HEK293 (cell line): ENCODE data around the gene ITPR2.
A peak's percentile ranks its signal among the peaks of the same experiment; 100 is the strongest.

ENCODE experiments used
- CTCF ChIA-PET: fragments of 350-600 bp; formaldehyde crosslinking; extraction: SDS; loops from one replicate; lab custom pipeline; 2021; ENCODE audit warnings: antibody characterized with exemption; lab: Yijun Ruan, JAX
- POLR2A ChIA-PET: fragments of 300-600 bp; formaldehyde crosslinking; extraction: SDS; loops from one replicate; lab custom pipeline; 2020; ENCODE audit warnings: antibody characterized with exemption, inconsistent platforms; lab: Yijun Ruan, JAX
- H3K27ac ChIP-seq: fragments of 200-500 bp; sonication (Bioruptor generic); 2 replicates; pipeline ENCODE4 v1.5.1; 2014; ENCODE audit warnings: low read depth, low read length, control low read depth, inconsistent platforms; ENCODE audit errors: extremely low read depth
- H3K36me3 ChIP-seq, 2 experiments: fragments of 200-500 bp in 1 of 2; sonication (Bioruptor generic) in 1 of 2; 1 replicate in 1 of 2; 2 replicates in 1 of 2; pipeline ENCODE4 v1.5.1; 2014 to 2017; ENCODE audit warnings: inconsistent platforms in 2 of 2, low read length in 2 of 2; ENCODE audit not compliant: control insufficient read depth in 2 of 2, insufficient read depth in 1 of 2
- H3K4me1 ChIP-seq: fragments of 200-500 bp; sonication (Bioruptor generic); 2 replicates; pipeline ENCODE4 v1.5.1; 2014; ENCODE audit warnings: mild to moderate bottlenecking, low read length, inconsistent platforms; ENCODE audit not compliant: control insufficient read depth, insufficient read depth
- H3K4me3 ChIP-seq: 2 replicates; pipeline ENCODE4 v1.5.1; 2011; ENCODE audit warnings: low read depth, mild to moderate bottlenecking, control low read depth, low read length, moderate library complexity
- H3K9me3 ChIP-seq: fragments of 200-500 bp; sonication (Bioruptor generic); 2 replicates; pipeline ENCODE4 v1.5.1; 2014; ENCODE audit warnings: low read depth, low read length, inconsistent platforms; ENCODE audit not compliant: control insufficient read depth, insufficient read depth
- AEBP2 ChIP-seq: fragments of 450-650 bp; formaldehyde crosslinking; IDR thresholded peaks from 2 replicates; pipeline ENCODE4 v1.5.1; 2016; ENCODE audit warnings: missing biosample characterization, missing genetic modification characterization, borderline replicate concordance
- EGR2 ChIP-seq: fragments of 450-650 bp; formaldehyde crosslinking; IDR thresholded peaks from 2 replicates; pipeline ENCODE4 v1.5.1; 2016; ENCODE audit warnings: low read depth, missing biosample characterization, missing genetic modification characterization
- KLF10 ChIP-seq: fragments of 450-650 bp; IDR thresholded peaks from 2 replicates; pipeline ENCODE4 v1.5.1; 2018; ENCODE audit warnings: missing biosample characterization, mild to moderate bottlenecking, missing genetic modification characterization
- KLF16 ChIP-seq: fragments of 450-650 bp; formaldehyde crosslinking; IDR thresholded peaks from 2 replicates; pipeline ENCODE4 v1.5.1; 2017; ENCODE audit warnings: missing biosample characterization, missing genetic modification characterization
- SETDB1 ChIP-seq: IDR thresholded peaks from one replicate; pipeline ENCODE4 v1.6.1; 2017; ENCODE audit warnings: mild to moderate bottlenecking, low read length, moderate library complexity, mixed read lengths; ENCODE audit not compliant: insufficient read length
- ZBTB20 ChIP-seq: fragments of 450-650 bp; formaldehyde crosslinking; IDR thresholded peaks from 2 replicates; pipeline ENCODE4 v1.5.1; 2016; ENCODE audit warnings: missing biosample characterization, missing genetic modification characterization
- ZFP37 ChIP-seq: fragments of 450-650 bp; formaldehyde crosslinking; IDR thresholded peaks from 2 replicates; pipeline ENCODE4 v1.5.1; 2016; ENCODE audit warnings: missing biosample characterization, missing genetic modification characterization
- ZNF146 ChIP-seq: fragments of 450-650 bp; formaldehyde crosslinking; IDR thresholded peaks from 2 replicates; pipeline ENCODE4 v1.5.1; 2016; ENCODE audit warnings: missing biosample characterization, missing genetic modification characterization
- ZNF16 ChIP-seq: fragments of 450-650 bp; formaldehyde crosslinking; IDR thresholded peaks from 2 replicates; pipeline ENCODE4 v1.5.1; 2016; ENCODE audit warnings: low read depth, missing biosample characterization, missing genetic modification characterization
- ZNF202 ChIP-seq: fragments of 450-650 bp; formaldehyde crosslinking; IDR thresholded peaks from 2 replicates; pipeline ENCODE4 v1.5.1; 2016; ENCODE audit warnings: missing biosample characterization, missing genetic modification characterization, borderline replicate concordance
- ZNF223 ChIP-seq: fragments of 450-650 bp; formaldehyde crosslinking; IDR thresholded peaks from 2 replicates; pipeline ENCODE4 v1.5.1; 2016; ENCODE audit warnings: missing biosample characterization, missing genetic modification characterization
- ZNF24 ChIP-seq: fragments of 450-650 bp; formaldehyde crosslinking; IDR thresholded peaks from 2 replicates; pipeline ENCODE4 v1.5.1; 2016; ENCODE audit warnings: missing biosample characterization, missing genetic modification characterization
- ZNF324 ChIP-seq: fragments of 450-650 bp; formaldehyde crosslinking; IDR thresholded peaks from 2 replicates; pipeline ENCODE4 v1.5.1; 2016; ENCODE audit warnings: missing biosample characterization, missing genetic modification characterization
- ZNF354C ChIP-seq: fragments of 450-650 bp; formaldehyde crosslinking; IDR thresholded peaks from 2 replicates; pipeline ENCODE4 v1.5.1; 2016; ENCODE audit warnings: missing biosample characterization, missing genetic modification characterization, low read depth, borderline replicate concordance
- ZNF398 ChIP-seq: fragments of 450-650 bp; formaldehyde crosslinking; IDR thresholded peaks from 2 replicates; pipeline ENCODE4 v1.5.1; 2017; ENCODE audit warnings: missing biosample characterization, missing genetic modification characterization
- ZNF423 ChIP-seq: fragments of 450-650 bp; formaldehyde crosslinking; IDR thresholded peaks from 2 replicates; pipeline ENCODE4 v1.5.1; 2016; ENCODE audit warnings: missing biosample characterization, missing genetic modification characterization
- ZNF426 ChIP-seq: fragments of 450-650 bp; formaldehyde crosslinking; IDR thresholded peaks from 2 replicates; pipeline ENCODE4 v1.5.1; 2017; ENCODE audit warnings: missing biosample characterization, missing genetic modification characterization, mild to moderate bottlenecking, inconsistent platforms, moderate library complexity
- ZNF560 ChIP-seq: fragments of 450-650 bp; formaldehyde crosslinking; IDR thresholded peaks from 2 replicates; pipeline ENCODE4 v1.5.1; 2017; ENCODE audit warnings: missing biosample characterization, missing genetic modification characterization, borderline replicate concordance
- ZNF585B ChIP-seq: fragments of 450-650 bp; formaldehyde crosslinking; IDR thresholded peaks from 2 replicates; pipeline ENCODE4 v1.5.1; 2016; ENCODE audit warnings: missing biosample characterization, missing genetic modification characterization
- ZNF600 ChIP-seq: fragments of 450-650 bp; formaldehyde crosslinking; IDR thresholded peaks from 2 replicates; pipeline ENCODE4 v1.5.1; 2016; ENCODE audit warnings: missing biosample characterization, missing genetic modification characterization
- ZNF610 ChIP-seq: fragments of 450-650 bp; formaldehyde crosslinking; IDR thresholded peaks from 2 replicates; pipeline ENCODE4 v1.5.1; 2016; ENCODE audit warnings: missing biosample characterization, missing genetic modification characterization, borderline replicate concordance
- ZNF626 ChIP-seq: fragments of 450-650 bp; sonication (Bioruptor Pico); formaldehyde crosslinking; IDR thresholded peaks from 2 replicates; pipeline ENCODE4 v1.5.1; 2018; ENCODE audit warnings: missing biosample characterization, missing genetic modification characterization, inconsistent platforms
- ZNF664 ChIP-seq: fragments of 450-650 bp; formaldehyde crosslinking; IDR thresholded peaks from 2 replicates; pipeline ENCODE4 v1.5.1; 2016; ENCODE audit warnings: missing biosample characterization, missing genetic modification characterization
- ZNF677 ChIP-seq: fragments of 450-650 bp; IDR thresholded peaks from 2 replicates; pipeline ENCODE4 v1.5.0; 2018; ENCODE audit warnings: missing biosample characterization, mild to moderate bottlenecking, missing genetic modification characterization, moderate library complexity
- TF ChIP-seq, protein P1 (sequence below): fragments of 450-650 bp; formaldehyde crosslinking; IDR thresholded peaks from 2 replicates; pipeline ENCODE4 v1.5.1; 2016; ENCODE audit warnings: missing biosample characterization, missing genetic modification characterization
- TF ChIP-seq, protein P2 (sequence below): fragments of 450-650 bp; IDR thresholded peaks from 2 replicates; pipeline ENCODE4 v1.5.1; 2018; ENCODE audit warnings: missing biosample characterization, mild to moderate bottlenecking, missing genetic modification characterization

The ITPR2 gene

GRCh38 chr12:26803552-26803951 is 29.4 kb downstream of the ITPR2 start:
- H3K4me3 ChIP-seq, result no peak overlapping the region
- H3K27ac ChIP-seq, result no peak overlapping the region
- ChIA-PET POLR2A (interaction anchor here (1.1 kb wide), 1 partner anchor 30 kb away, joined by 3 read pairs; the partner anchor contains the start of gene ITPR2), CTCF (interaction anchor here (0.6 to 1.4 kb wide), 5 partner anchors 11 to 102 kb away, joined by 3 to 5 read pairs (median 4); partner anchors contain the start of gene ITPR2)
- H3K9me3 ChIP-seq, result no peaks in the 10 kb centered on the region
- peaks cover 11% of the 10 kb centered on the region for H3K4me1 ChIP-seq
- TF ChIP-seq KLF10 (tag by site-specific recombination), result no peak
- TF ChIP-seq ZNF600 (tag by site-specific recombination), result 0 out of 2 replicates have a peak, but pooled peaks have one; percentile 26
- no peaks in the 10 kb centered on the region for H3K36me3 ChIP-seq

DNA sequence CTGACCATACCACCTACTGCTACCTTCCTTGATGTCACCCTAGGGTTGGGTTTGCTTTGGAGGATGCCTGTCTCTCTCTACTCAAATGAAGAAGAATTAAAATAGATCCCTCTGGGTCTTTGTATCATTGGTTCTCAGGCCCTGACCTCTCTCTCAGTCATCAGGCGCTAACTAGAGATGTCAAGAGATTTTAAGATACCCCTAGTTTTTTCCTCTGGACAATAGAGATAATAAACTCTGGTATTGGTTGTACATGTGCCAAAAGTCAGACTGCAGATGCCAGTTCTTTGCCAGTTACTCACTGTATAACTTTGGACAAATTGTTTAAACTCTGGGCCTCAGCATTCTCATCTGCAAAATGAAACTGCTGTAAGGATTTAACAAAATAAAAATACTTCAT is 31.5 kb downstream of the ITPR2 start:
- Histone ChIP-seq H3K27ac (no peak overlapping the region), H3K4me3 (no peak overlapping the region), H3K9me3 (no peaks in the 10 kb centered on the region), H3K4me1 (peaks cover 16% of the 10 kb centered on the region), H3K36me3 (no peaks in the 10 kb centered on the region)
- CTCF ChIA-PET, result interaction anchor here (0.7 kb wide), 1 partner anchor 14 kb away, joined by 4 read pairs; no protein-coding TSS in a partner anchor
- POLR2A ChIA-PET, result no interaction called here
- TF ChIP-seq ZNF202 (tag by site-specific recombination) (no peak), SETDB1 (no peak), ZNF223 (tag by site-specific recombination) (no peak), ZFP37 (tag by site-specific recombination) (no peak), EGR2 (tag by site-specific recombination) (no peak), ZNF426 (tag by site-specific recombination) (no peak), ZNF354C (tag by site-specific recombination) (no peak), ZNF324 (tag by site-specific recombination) (no peak), ZNF146 (tag by site-specific recombination) (no peak), ZNF398 (no peak), ZNF560 (tag by site-specific recombination) (no peak), AEBP2 (tag by site-specific recombination) (no peak)
- TF ChIP-seq, protein P1, sequence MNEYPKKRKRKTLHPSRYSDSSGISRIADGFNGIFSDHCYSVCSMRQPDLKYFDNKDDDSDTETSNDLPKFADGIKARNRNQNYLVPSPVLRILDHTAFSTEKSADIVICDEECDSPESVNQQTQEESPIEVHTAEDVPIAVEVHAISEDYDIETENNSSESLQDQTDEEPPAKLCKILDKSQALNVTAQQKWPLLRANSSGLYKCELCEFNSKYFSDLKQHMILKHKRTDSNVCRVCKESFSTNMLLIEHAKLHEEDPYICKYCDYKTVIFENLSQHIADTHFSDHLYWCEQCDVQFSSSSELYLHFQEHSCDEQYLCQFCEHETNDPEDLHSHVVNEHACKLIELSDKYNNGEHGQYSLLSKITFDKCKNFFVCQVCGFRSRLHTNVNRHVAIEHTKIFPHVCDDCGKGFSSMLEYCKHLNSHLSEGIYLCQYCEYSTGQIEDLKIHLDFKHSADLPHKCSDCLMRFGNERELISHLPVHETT (tag by site-specific recombination), result no peak

DNA sequence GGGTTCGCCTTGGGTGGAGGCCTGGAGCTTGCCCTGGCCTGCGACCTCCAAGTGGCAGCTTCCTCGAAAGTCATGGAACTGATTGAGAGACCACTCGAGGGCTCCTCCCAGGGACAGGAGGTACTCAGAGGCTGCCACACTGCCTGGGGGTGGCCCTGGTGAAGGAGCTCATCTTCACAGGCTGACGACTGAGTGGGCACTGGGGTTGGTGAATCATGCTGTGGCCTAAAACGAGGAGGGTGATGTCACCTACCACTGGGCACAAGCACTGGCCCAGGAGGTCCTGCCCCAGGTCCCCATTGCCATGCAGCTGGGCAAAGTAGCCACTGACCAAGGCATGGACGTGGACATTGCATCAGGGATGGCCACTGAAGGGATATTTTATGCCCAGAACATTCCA is 32.1 kb downstream of the ITPR2 start:
- ChIA-PET POLR2A (no interaction called here), CTCF (no interaction called here)
- peaks cover 16% of the 10 kb centered on the region for H3K4me1 ChIP-seq
- H3K36me3 ChIP-seq, result no peaks in the 10 kb centered on the region
- H3K27ac ChIP-seq, result no peak overlapping the region
- no peaks in the 10 kb centered on the region for H3K9me3 ChIP-seq
- H3K4me3 ChIP-seq, result no peak overlapping the region
- no peak for TF ChIP-seq ZNF626 (tag by site-specific recombination)
- TF ChIP-seq, protein P2, sequence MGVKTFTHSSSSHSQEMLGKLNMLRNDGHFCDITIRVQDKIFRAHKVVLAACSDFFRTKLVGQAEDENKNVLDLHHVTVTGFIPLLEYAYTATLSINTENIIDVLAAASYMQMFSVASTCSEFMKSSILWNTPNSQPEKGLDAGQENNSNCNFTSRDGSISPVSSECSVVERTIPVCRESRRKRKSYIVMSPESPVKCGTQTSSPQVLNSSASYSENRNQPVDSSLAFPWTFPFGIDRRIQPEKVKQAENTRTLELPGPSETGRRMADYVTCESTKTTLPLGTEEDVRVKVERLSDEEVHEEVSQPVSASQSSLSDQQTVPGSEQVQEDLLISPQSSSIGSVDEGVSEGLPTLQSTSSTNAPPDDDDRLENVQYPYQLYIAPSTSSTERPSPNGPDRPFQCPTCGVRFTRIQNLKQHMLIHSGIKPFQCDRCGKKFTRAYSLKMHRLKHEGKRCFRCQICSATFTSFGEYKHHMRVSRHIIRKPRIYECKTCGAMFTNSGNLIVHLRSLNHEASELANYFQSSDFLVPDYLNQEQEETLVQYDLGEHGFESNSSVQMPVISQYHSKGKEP (tag by site-specific recombination), result no peak
- no peak for TF ChIP-seq ZBTB20 (tag by site-specific recombination)
- TF ChIP-seq ZNF585B (tag by site-specific recombination), result no peak
- TF ChIP-seq ZNF610, result no peak
- TF ChIP-seq KLF16 (tag by site-specific recombination), result no peak
- TF ChIP-seq ZNF677 (tag by site-specific recombination), result no peak
- no peak for TF ChIP-seq ZNF16 (tag by site-specific recombination)
- TF ChIP-seq, protein P1 (tag by site-specific recombination), result no peak
- TF ChIP-seq ZNF24 (tag by site-specific recombination), result no peak
- no peak for TF ChIP-seq ZNF664 (tag by site-specific recombination)
- no peak for TF ChIP-seq ZNF423
